A549 treated with AZD9567 at 1 μM for 4 hours (cell line): Measurements from ENCODE around the gene RGPD4. TPM values are rescaled to one million over a fixed set of nuclear protein-coding genes. Genes with fewer than 3 reads are reported as not detected.

Source experiments
- total RNA-seq: library from RNA; stranded (reverse); fragments of 200-300 nt; extraction: Qiagen RNA extraction; gene quantifications from 5 replicates; pipeline ENCODE4 v1.2.3, GENCODE V29; 2022; ENCODE audit not compliant: insufficient read depth

Gene RGPD4
- 0.05 to 0.08 TPM (median 0.06 TPM) in 3 of 5 replicates, not detected in the others for total RNA-seq

GRCh38 chr2:107826749-107827148 lies at the start of gene RGPD4:
Gene RGPD4, plus strand, starts transcription at chr2:107826892. Its CDS starts 122 bp downstream, at chr2:107827014.

Other genes starting within 250 kb of the RGPD4 start
- not detected in 5 replicates for gene SLC5A7, start 159.6 kb downstream of the RGPD4 start, total RNA-seq